ENCODE measurements around the gene EIF4E2.

The EIF4E2 gene

DNA sequence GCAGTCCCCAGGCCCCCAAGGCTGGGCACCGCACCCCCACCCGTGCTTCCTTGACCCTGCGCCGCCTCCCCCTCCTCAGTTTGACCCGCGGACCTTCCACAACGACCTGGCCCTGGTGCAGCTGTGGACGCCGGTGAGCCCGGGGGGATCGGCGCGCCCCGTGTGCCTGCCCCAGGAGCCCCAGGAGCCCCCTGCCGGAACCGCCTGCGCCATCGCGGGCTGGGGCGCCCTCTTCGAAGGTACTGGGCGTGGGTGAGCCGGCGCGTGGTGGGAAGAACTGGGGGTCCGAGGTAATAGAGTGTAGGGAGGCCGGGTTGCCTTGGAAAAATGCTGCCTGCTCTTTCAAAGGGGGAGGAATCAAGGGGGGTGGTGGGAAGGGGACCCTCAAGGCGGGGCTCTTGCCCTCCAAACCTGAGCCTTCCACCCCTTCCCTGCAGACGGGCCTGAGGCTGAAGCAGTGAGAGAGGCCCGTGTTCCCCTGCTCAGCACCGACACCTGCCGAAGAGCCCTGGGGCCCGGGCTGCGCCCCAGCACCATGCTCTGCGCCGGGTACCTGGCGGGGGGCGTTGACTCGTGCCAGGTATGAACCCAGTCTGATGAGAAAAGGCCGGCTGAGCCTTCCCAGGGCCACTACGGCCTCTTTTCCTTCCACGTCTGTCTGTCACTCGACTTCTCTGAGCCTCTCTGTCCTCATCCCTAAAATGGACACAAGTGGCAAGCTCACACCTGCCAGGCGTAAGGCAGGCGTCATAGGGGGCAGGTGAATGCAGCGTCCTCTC is 27.7 kb upstream of the EIF4E2 start:
- Histone ChIP-seq H3K4me1 (peaks cover 0 to 37% (median 24%) of the 10 kb centered on the region in 4 donors), H3K9me3 (no peaks in the 10 kb centered on the region), H3K27ac (no peak overlapping the region), H3K27me3 (peaks cover 4 to 87% of the 10 kb centered on the region in 2 donors), H3K36me3 (no peaks in the 10 kb centered on the region), H3K4me3 (no peak overlapping the region)
- no peak for DNase-seq
- intact Hi-C loops (cut with DNase I; ENCODE audit: low total_unique reads): loop anchor here (2.0 kb wide), 1 partner anchor 78 kb away; no protein-coding TSS in a partner anchor
- TF ChIP-seq, protein P1, sequence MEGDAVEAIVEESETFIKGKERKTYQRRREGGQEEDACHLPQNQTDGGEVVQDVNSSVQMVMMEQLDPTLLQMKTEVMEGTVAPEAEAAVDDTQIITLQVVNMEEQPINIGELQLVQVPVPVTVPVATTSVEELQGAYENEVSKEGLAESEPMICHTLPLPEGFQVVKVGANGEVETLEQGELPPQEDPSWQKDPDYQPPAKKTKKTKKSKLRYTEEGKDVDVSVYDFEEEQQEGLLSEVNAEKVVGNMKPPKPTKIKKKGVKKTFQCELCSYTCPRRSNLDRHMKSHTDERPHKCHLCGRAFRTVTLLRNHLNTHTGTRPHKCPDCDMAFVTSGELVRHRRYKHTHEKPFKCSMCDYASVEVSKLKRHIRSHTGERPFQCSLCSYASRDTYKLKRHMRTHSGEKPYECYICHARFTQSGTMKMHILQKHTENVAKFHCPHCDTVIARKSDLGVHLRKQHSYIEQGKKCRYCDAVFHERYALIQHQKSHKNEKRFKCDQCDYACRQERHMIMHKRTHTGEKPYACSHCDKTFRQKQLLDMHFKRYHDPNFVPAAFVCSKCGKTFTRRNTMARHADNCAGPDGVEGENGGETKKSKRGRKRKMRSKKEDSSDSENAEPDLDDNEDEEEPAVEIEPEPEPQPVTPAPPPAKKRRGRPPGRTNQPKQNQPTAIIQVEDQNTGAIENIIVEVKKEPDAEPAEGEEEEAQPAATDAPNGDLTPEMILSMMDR (IDR thresholded peaks at IDR 0.05): no peak

DNA sequence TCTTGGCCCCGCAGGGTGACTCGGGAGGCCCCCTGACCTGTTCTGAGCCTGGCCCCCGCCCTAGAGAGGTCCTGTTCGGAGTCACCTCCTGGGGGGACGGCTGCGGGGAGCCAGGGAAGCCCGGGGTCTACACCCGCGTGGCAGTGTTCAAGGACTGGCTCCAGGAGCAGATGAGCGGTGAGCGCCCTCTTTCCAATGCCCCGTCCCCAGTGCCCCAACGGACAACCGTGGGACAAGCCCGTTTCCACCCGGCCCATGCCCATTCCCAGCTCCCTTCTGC is 27.1 kb upstream of the EIF4E2 start:
- intact Hi-C loops (cut with DNase I; ENCODE audit: low total_unique reads): loop anchor here (2.0 kb wide), 1 partner anchor 79 kb away; no protein-coding TSS in a partner anchor
- H3K36me3 ChIP-seq: no peaks in the 10 kb centered on the region
- no peak overlapping the region for H3K27ac ChIP-seq
- no peaks in the 10 kb centered on the region for H3K9me3 ChIP-seq
- H3K4me3 ChIP-seq: no peak overlapping the region
- H3K4me1 ChIP-seq: peaks cover 0 to 37% (median 24%) of the 10 kb centered on the region in 4 donors
- peaks cover 4 to 86% of the 10 kb centered on the region in 2 donors for H3K27me3 ChIP-seq
- DNase-seq: no peak
- TF ChIP-seq, protein P1 (IDR thresholded peaks at IDR 0.05): no peak

DNA sequence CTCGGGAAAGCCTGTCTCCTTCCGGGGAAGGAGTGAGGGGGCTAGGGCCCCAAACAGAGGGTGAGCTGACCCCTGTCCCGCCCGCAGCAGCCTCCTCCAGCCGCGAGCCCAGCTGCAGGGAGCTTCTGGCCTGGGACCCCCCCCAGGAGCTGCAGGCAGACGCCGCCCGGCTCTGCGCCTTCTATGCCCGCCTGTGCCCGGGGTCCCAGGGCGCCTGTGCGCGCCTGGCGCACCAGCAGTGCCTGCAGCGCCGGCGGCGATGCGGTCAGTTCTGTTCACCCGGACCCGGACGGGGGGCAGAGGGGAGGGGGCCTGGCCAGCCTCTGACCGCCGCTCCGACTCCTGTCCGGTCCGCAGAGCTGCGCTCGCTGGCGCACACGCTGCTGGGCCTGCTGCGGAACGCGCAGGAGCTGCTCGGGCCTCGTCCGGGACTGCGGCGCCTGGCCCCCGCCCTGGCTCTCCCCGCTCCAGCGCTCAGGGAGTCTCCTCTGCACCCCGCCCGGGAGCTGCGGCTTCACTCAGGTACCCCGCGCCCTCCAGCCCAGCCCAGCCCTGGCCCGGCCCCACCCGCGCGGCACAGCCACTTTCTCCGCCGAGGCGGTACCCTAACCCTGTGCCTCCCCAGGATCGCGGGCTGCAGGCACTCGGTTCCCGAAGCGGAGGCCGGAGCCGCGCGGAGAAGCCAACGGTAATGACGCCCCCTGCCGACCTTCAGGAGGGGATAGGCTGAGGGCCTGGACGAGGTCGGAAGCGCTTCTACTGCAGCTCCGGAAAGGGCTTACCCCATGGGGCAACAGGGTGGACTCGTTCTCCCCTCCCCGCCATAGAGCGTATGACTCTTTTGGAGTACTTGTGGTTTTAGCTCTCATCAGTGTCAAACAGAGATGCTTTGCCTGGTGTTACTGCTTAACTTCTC is 26.5 kb upstream of the EIF4E2 start:
- TF ChIP-seq, protein P1 (IDR thresholded peaks at IDR 0.05): no peak
- H3K36me3 ChIP-seq: no peaks in the 10 kb centered on the region
- peaks cover 0 to 37% (median 24%) of the 10 kb centered on the region in 4 donors for H3K4me1 ChIP-seq
- no peak overlapping the region for H3K27ac ChIP-seq
- no peak for DNase-seq
- peaks cover 4 to 80% of the 10 kb centered on the region in 2 donors for H3K27me3 ChIP-seq
- no peaks in the 10 kb centered on the region for H3K9me3 ChIP-seq
- peak overlapping the region in 1 of 2 donors; percentile 26 for H3K4me3 ChIP-seq
- intact Hi-C loops (cut with DNase I; ENCODE audit: low total_unique reads): loop anchor here (2.0 kb wide), 1 partner anchor 79 kb away; no protein-coding TSS in a partner anchor

DNA sequence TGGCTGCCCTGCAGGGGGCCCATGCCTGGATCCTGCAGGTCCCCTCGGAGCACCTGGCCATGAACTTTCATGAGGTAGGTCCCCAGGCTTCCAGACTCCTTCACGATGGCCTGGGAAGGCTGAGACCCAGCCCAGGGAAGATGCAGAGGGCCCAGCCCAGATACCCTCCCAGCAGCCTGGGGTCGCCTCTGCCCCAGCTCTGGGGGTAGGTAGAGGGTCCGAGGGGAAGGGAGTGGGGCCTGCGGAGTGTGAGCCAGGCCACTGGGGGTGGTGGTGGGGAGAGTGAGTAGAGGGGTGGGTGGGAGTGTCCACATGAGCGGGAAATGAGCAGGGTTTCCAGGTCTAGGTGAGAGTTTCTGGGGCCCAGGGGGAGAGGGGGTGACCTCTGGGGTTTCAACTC is 25.7 kb upstream of the EIF4E2 start:
- no peak overlapping the region for H3K27ac ChIP-seq
- peaks cover 0 to 37% (median 24%) of the 10 kb centered on the region in 4 donors for H3K4me1 ChIP-seq
- H3K9me3 ChIP-seq: no peaks in the 10 kb centered on the region
- intact Hi-C loops (cut with DNase I; ENCODE audit: low total_unique reads): no loop called here
- no peak for DNase-seq
- TF ChIP-seq, protein P1 (IDR thresholded peaks at IDR 0.05): no peak
- no peak overlapping the region for H3K4me3 ChIP-seq
- peaks cover 4 to 75% of the 10 kb centered on the region in 2 donors for H3K27me3 ChIP-seq
- no peaks in the 10 kb centered on the region for H3K36me3 ChIP-seq

DNA sequence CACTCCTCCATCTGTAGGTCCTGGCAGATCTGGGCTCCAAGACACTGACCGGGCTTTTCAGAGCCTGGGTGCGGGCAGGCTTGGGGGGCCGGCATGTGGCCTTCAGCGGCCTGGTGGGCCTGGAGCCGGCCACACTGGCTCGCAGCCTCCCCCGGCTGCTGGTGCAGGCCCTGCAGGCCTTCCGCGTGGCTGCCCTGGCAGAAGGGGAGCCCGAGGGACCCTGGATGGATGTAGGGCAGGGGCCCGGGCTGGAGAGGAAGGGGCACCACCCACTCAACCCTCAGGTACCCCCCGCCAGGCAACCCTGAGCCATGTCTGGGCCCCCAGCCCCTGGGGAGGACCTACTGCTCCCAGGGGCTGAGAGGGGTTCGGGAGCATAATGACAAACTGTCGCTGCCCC is 25.3 kb upstream of the EIF4E2 start:
- intact Hi-C loops (cut with DNase I; ENCODE audit: low total_unique reads): no loop called here

More for the DNA sequence above, 25.3 kb upstream of the EIF4E2 start:
- Histone ChIP-seq H3K27ac (no peak overlapping the region), H3K27me3 (peaks cover 4 to 75% of the 10 kb centered on the region in 2 donors), H3K4me3 (no peak overlapping the region), H3K4me1 (peaks cover 0 to 37% (median 24%) of the 10 kb centered on the region in 4 donors), H3K36me3 (no peaks in the 10 kb centered on the region), H3K9me3 (no peaks in the 10 kb centered on the region)
- TF ChIP-seq, protein P1 (IDR thresholded peaks at IDR 0.05): no peak
- DNase-seq: no peak

Measured in tibial artery (tissue), 4 donors.